GM23338 (cell line): ENCODE results near the gene PSMD2.

Experiments
- CREB1 ChIP-seq: fragments of 250-450 bp; sonication (Bioruptor Pico); IDR thresholded peaks from 2 replicates; pipeline ENCODE4 v1.5.0; 2020; ENCODE audit warnings: low read depth, mild to moderate bottlenecking, moderate library complexity
- CTCF ChIP-seq, 2 experiments: fragments of 200-600 bp in 1 of 2; sonication (generic) in 1 of 2; conservative IDR thresholded peaks; 2 replicates each; pipeline versions ENCODE4 v1.5.1 to v1.6.1; 2016 to 2017; ENCODE audit warnings: antibody characterized with exemption in 2 of 2, low read depth in 2 of 2, mild to moderate bottlenecking in 2 of 2, moderate library complexity in 1 of 2
- ETS1 ChIP-seq: IDR thresholded peaks from 2 replicates; pipeline ENCODE4 v1.6.1; 2016; ENCODE audit warnings: antibody characterized with exemption
- EZH2 ChIP-seq: fragments of 200-600 bp; sonication (generic); IDR thresholded peaks from one replicate; pipeline ENCODE4 v1.8.0; 2017; ENCODE audit warnings: antibody characterized with exemption, mild to moderate bottlenecking, low read depth; ENCODE audit not compliant: unreplicated experiment
- EZH2phosphoT487 ChIP-seq: fragments of 200-600 bp; sonication (generic); IDR thresholded peaks from one replicate; pipeline ENCODE4 v1.8.1; 2018; ENCODE audit warnings: antibody characterized with exemption; ENCODE audit not compliant: unreplicated experiment
- JUNB ChIP-seq: IDR thresholded peaks from one replicate; pipeline ENCODE4 v1.6.1; 2016; ENCODE audit warnings: antibody characterized with exemption; ENCODE audit not compliant: unreplicated experiment
- POLR2AphosphoS5 ChIP-seq: IDR thresholded peaks from 2 replicates; pipeline ENCODE4 v1.6.1; 2016; ENCODE audit warnings: antibody characterized with exemption, low read depth
- REST ChIP-seq: IDR thresholded peaks from one replicate; pipeline ENCODE4 v1.6.1; 2018; ENCODE audit warnings: antibody characterized with exemption; ENCODE audit not compliant: unreplicated experiment
- STAT1 ChIP-seq: IDR thresholded peaks from one replicate; pipeline ENCODE4 v1.6.1; 2016; ENCODE audit warnings: antibody characterized with exemption; ENCODE audit not compliant: unreplicated experiment
- ZNF114 ChIP-seq: fragments of 250-450 bp; sonication (Bioruptor Pico); IDR thresholded peaks from 2 replicates; pipeline ENCODE4 v1.5.0; 2020; ENCODE audit warnings: mild to moderate bottlenecking, moderate library complexity
- ZNF462 ChIP-seq: fragments of 250-450 bp; sonication (Bioruptor Pico); IDR thresholded peaks from 2 replicates; pipeline ENCODE4 v1.5.0; 2020; ENCODE audit warnings: mild to moderate bottlenecking, moderate library complexity

- TF ChIP-seq EZH2phosphoT487: no peak
- no peak for TF ChIP-seq CTCF (conservative IDR thresholded peaks at IDR 0.05; ENCODE audit: low read depth in 2 of 2)
- no peak for TF ChIP-seq POLR2AphosphoS5
- no peak for TF ChIP-seq EZH2
- TF ChIP-seq REST: no peak
- no peak for TF ChIP-seq STAT1
- TF ChIP-seq CREB1: no peak
- no peak for TF ChIP-seq JUNB
- no peak for TF ChIP-seq ETS1
- TF ChIP-seq ZNF462 (CRISPR knock-in tag): no peak
- no peak for TF ChIP-seq ZNF114 (CRISPR knock-in tag)
These were observed 17.8 kb downstream of the PSMD2 start for GRCh38 chr3:184316792-184317191.
